Measurements from ENCODE around the gene CDC14B. TPM values are rescaled to one million over a fixed set of nuclear protein-coding genes. Genes with fewer than 3 reads are reported as not detected.
"Not testable (repeated sequence)": the region's sequence is repeated elsewhere in the genome, so short reads cannot be mapped to it uniquely, and the experiment has no call there.

Gene CDC14B
- total RNA-seq, 2 experiments from 2014 or later: 0.62 to 0.89 TPM

DNA sequence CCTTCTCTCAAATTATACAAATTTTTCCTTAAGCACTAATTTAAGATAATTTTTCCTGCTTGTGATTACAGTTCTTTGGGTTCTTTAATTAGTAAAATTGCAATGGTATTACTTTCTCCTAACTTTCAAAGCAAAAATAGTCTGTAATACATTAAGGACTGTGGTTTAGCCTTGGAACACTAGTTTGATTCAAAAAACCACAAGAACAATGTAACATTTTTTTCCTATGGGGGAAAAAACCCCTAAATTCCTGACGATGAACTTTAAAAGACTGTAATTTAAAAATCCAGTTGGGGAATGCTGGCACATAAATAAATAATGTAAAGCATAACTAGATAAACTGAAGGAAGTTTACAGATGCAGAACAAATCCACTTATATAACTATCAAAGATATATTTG, 65.3 kb downstream of the CDC14B start:
- H3K27ac Mint-ChIP-seq: no peak overlapping the region
- no peak overlapping the region for H3K4me3 Mint-ChIP-seq
- DNase-seq: no peak
- H3K4me1 Mint-ChIP-seq (ENCODE audit: low read depth): peaks cover 36% of the 10 kb centered on the region
- H3K36me3 Mint-ChIP-seq (ENCODE audit: low read depth): no peaks in the 10 kb centered on the region
- H3K27me3 Mint-ChIP-seq (ENCODE audit: low read depth): no peaks in the 10 kb centered on the region
- intact Hi-C loops (cut with micrococcal nuclease): loop anchor here (1.0 kb wide), 1 partner anchor 75 kb away; no protein-coding TSS in a partner anchor
- CTCF ChIA-PET: no interaction called here
- no peaks in the 10 kb centered on the region for H3K9me3 Mint-ChIP-seq

DNA sequence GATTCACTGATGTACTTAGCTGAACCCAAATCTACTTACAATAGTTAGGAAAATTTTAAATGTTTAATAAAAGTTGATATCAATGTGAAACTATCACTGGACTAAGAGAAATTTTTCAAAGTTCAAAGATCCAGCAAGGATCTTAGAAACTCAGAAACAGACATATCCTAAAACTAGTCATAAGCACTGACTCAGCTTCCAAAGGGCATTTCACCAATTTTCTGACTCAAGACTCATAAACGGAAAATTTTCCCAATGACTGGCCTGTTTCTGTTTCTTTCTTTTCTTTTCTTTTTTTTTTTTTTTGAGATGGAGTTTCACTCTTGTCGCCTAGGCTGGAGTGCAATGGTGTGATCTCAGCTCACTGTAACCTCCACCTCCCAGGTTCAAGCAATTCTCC, 66.6 kb downstream of the CDC14B start:
- no peak for DNase-seq
- H3K27me3 Mint-ChIP-seq (ENCODE audit: low read depth): no peaks in the 10 kb centered on the region
- no peak overlapping the region for H3K4me3 Mint-ChIP-seq
- intact Hi-C loops (cut with micrococcal nuclease): loop anchor here (1.0 kb wide), 1 partner anchor 13 kb away; no protein-coding TSS in a partner anchor
- H3K9me3 Mint-ChIP-seq: no peaks in the 10 kb centered on the region
- H3K27ac Mint-ChIP-seq: no peak overlapping the region
- CTCF ChIA-PET: interaction anchor here (0.6 to 0.7 kb wide), 2 partner anchors 112 to 686 kb away, joined by 3 read pairs; no protein-coding TSS in a partner anchor
- H3K4me1 Mint-ChIP-seq (ENCODE audit: low read depth): peaks cover 36% of the 10 kb centered on the region
- no peaks in the 10 kb centered on the region for H3K36me3 Mint-ChIP-seq (ENCODE audit: low read depth)

DNA sequence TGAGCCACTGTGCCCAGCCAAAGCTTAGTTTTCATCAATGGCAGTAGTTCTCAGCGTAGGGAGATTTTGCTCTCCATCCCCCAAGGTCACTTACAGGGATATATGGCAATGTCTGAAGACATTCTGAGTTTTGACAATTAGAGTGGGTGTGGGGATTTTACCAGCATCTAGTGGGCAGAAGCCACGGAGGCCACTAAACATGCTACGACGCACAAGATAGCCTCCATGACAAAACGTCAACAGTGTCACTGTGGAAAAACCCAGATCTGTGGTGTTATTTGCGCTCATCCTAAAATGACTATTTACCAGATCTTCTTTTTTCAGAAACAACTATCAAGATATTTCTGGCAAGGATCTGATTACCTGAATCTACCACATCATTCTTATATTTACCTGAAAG, 68.2 kb downstream of the CDC14B start:
- no peaks in the 10 kb centered on the region for H3K27me3 Mint-ChIP-seq (ENCODE audit: low read depth)
- CTCF ChIA-PET: interaction anchor here (0.6 kb wide), 1 partner anchor 16 kb away, joined by 3 read pairs; no protein-coding TSS in a partner anchor
- H3K27ac Mint-ChIP-seq: no peak overlapping the region
- peaks cover 36% of the 10 kb centered on the region for H3K4me1 Mint-ChIP-seq (ENCODE audit: low read depth)
- intact Hi-C loops (cut with micrococcal nuclease): no loop called here
- DNase-seq: no peak
- no peak overlapping the region for H3K4me3 Mint-ChIP-seq
- no peaks in the 10 kb centered on the region for H3K9me3 Mint-ChIP-seq
- H3K36me3 Mint-ChIP-seq (ENCODE audit: low read depth): no peaks in the 10 kb centered on the region

DNA sequence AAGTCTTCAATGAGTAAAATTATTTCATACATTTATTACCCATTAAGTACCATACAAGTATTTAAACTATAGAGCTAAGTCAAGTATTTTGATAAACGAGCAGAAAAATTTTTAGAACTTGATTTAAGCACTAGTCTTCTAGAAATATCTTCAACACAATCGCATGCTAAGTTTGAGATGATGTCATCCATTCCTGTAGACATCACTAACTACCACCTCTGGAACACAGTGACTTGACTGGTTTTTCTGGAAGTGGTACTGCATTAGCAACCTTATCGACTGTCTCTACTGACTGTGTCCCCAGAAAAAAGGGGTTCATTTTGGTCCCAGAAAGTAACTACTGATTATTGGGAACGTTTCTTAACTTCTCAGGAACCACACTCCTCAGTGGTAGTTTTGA, 69.0 kb downstream of the CDC14B start:
- Mint-ChIP-seq H3K9me3 (no peaks in the 10 kb centered on the region), H3K4me3 (no peak overlapping the region), H3K36me3 (ENCODE audit: low read depth) (peaks cover 1% of the 10 kb centered on the region), H3K4me1 (ENCODE audit: low read depth) (peaks cover 30% of the 10 kb centered on the region), H3K27ac (no peak overlapping the region), H3K27me3 (ENCODE audit: low read depth) (no peaks in the 10 kb centered on the region)
- no peak for DNase-seq
- CTCF ChIA-PET: interaction anchor here (0.6 kb wide), 1 partner anchor 15 kb away, joined by 3 read pairs; no protein-coding TSS in a partner anchor
- intact Hi-C loops (cut with micrococcal nuclease): no loop called here

DNA sequence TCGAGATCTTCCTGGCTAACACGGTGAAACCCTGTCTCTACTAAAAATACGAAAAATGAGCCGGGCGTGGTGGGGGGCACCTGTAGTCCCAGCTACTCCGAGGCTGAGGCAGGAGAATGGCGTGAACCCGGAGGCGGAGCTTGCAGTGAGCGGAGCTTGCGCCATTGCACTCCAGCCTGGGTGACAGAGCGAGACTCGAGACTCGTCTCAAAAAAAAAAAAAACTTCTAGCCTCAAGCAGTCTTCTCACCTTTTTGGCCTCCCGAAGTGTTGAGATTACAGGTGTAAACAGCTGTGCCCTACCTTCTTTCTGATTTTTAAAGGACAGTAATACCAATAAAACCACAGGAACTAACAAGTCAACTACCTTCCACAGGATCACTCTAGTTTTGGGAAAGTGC, 76.5 kb downstream of the CDC14B start:
- H3K27me3 Mint-ChIP-seq (ENCODE audit: low read depth); DNase-seq; intact Hi-C loops (cut with micrococcal nuclease); H3K27ac Mint-ChIP-seq; H3K4me3 Mint-ChIP-seq; H3K36me3 Mint-ChIP-seq (ENCODE audit: low read depth); H3K4me1 Mint-ChIP-seq (ENCODE audit: low read depth); H3K9me3 Mint-ChIP-seq: not testable (repeated sequence)
- CTCF ChIA-PET: interaction anchor here (0.7 kb wide), 1 partner anchor 69 kb away, joined by 4 read pairs; no protein-coding TSS in a partner anchor

DNA sequence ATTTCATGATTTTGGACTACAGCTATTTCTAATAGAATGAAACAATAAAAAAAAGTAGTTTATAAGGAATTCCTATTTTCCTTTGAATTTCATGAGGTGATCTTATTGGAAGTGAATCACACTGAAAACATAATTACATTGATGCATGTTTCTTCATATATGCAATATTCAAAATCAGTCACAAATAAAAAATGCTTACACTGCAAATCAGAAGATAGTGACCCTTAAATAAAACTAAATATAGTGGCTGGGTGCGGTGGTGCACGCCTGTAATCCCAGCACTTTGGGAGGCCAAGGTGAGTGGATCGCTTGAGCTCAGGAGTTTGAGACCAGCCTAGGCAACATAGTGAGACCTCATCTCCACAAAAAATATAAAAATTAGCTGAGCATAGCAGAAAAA, 79.5 kb downstream of the CDC14B start:
- CTCF ChIA-PET: no interaction called here
- no peaks in the 10 kb centered on the region for H3K27me3 Mint-ChIP-seq (ENCODE audit: low read depth)
- H3K4me1 Mint-ChIP-seq (ENCODE audit: low read depth): no peaks in the 10 kb centered on the region
- no peak overlapping the region for H3K4me3 Mint-ChIP-seq
- H3K27ac Mint-ChIP-seq: no peak overlapping the region
- DNase-seq: no peak
- H3K36me3 Mint-ChIP-seq (ENCODE audit: low read depth): peaks cover 4% of the 10 kb centered on the region
- H3K9me3 Mint-ChIP-seq: no peaks in the 10 kb centered on the region
- intact Hi-C loops (cut with micrococcal nuclease): no loop called here

DNA sequence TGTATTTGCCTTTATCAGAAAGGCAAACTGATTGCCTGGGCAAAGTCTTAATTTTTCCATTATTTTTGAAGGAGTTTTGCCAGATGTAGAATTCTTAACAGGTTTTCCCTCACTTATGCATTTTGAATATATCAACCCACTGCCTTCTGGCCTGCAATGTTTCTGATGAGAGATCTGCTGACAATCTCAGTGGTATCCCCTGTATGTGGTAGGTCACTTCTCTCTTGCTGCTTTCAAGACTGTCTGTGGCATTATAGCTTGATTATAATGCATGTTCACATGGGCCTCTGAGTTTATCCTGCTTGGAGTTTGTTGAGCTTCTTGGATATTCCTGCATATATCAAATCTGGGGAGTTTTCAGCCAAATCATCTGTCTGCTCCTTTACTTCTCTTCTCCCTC, 87.5 kb downstream of the CDC14B start:
- no peaks in the 10 kb centered on the region for H3K4me1 Mint-ChIP-seq (ENCODE audit: low read depth)
- no peaks in the 10 kb centered on the region for H3K27me3 Mint-ChIP-seq (ENCODE audit: low read depth)
- intact Hi-C loops (cut with micrococcal nuclease): no loop called here
- peaks cover 1% of the 10 kb centered on the region for H3K36me3 Mint-ChIP-seq (ENCODE audit: low read depth)
- H3K9me3 Mint-ChIP-seq: no peaks in the 10 kb centered on the region
- CTCF ChIA-PET: no interaction called here
- DNase-seq: no peak
- H3K4me3 Mint-ChIP-seq: no peak overlapping the region
- no peak overlapping the region for H3K27ac Mint-ChIP-seq

DNA sequence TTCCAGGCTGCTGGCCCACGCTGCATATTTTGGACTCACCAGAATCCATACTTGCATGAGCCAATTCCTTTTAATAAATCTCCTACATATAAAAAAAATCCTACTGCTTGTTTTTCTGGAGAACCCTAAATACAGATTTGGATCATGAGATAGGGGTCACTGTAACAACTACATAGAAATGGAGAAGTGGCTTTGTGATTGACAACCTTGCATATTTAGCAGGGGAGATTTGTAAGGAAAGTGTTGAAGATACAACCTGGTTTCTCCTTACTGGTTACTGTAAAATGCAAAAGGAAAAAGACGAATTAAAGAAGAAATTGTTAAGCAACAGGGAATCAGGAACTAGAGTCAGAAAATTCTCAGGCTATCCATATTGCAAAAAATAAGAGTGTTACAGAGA, 94.9 kb downstream of the CDC14B start:
- CTCF ChIA-PET: no interaction called here
- H3K27me3 Mint-ChIP-seq (ENCODE audit: low read depth): no peaks in the 10 kb centered on the region
- intact Hi-C loops (cut with micrococcal nuclease): no loop called here
- H3K4me3 Mint-ChIP-seq: no peak overlapping the region
- H3K4me1 Mint-ChIP-seq (ENCODE audit: low read depth): peaks cover 20% of the 10 kb centered on the region
- no peak overlapping the region for H3K27ac Mint-ChIP-seq
- no peaks in the 10 kb centered on the region for H3K9me3 Mint-ChIP-seq
- H3K36me3 Mint-ChIP-seq (ENCODE audit: low read depth): no peaks in the 10 kb centered on the region
- DNase-seq: no peak

DNA sequence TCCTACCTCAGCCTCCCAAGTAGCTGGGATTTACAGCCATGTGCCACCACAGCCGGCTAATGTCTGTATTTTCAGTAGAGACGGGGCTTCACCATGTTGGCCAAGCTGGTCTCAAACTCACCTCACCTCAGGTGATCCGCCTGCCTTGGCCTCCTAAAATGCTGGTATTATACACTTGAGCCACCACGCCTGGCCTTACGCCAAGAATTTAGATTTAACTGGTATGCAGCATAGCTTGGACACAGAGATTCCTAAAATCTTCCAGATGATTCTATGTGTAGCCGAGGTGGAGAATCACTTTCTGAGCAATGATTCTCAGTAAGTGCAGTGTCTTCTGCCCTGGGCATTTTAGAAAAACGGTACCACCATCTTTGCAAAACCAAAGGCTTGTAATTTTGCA, 95.6 kb downstream of the CDC14B start:
- DNase-seq: no peak
- Mint-ChIP-seq H3K4me3 (no peak overlapping the region), H3K27me3 (ENCODE audit: low read depth) (no peaks in the 10 kb centered on the region), H3K36me3 (ENCODE audit: low read depth) (no peaks in the 10 kb centered on the region), H3K4me1 (ENCODE audit: low read depth) (peaks cover 20% of the 10 kb centered on the region), H3K9me3 (no peaks in the 10 kb centered on the region), H3K27ac (no peak overlapping the region)
- intact Hi-C loops (cut with micrococcal nuclease): no loop called here
- CTCF ChIA-PET: interaction anchor here (0.6 kb wide), 1 partner anchor 22 kb away, joined by 5 read pairs; no protein-coding TSS in a partner anchor

DNA sequence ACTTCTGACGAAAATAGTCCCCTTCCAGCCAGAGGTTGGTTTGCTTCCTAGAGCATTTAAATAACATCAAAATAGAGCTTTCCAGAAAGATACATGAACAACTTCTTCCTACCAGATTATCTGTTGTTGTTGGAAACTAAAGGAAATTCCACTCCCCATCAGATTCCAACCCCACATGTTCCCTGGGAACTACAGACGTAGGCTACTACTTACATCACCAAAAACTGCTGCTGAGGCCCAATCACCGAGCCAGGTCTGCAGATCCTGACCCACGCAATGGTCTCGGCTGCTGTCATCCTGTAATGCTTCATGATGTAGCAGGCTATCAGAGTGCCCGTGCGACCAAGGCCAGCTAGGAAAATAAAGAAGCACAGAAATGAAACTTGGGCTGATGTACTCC, 96.3 kb downstream of the CDC14B start:
- Mint-ChIP-seq H3K9me3 (no peaks in the 10 kb centered on the region), H3K4me3 (no peak overlapping the region), H3K36me3 (ENCODE audit: low read depth) (no peaks in the 10 kb centered on the region), H3K27ac (no peak overlapping the region), H3K27me3 (ENCODE audit: low read depth) (no peaks in the 10 kb centered on the region), H3K4me1 (ENCODE audit: low read depth) (peaks cover 20% of the 10 kb centered on the region)
- intact Hi-C loops (cut with micrococcal nuclease): no loop called here
- no peak for DNase-seq
- CTCF ChIA-PET: interaction anchor here (0.6 kb wide), 1 partner anchor 68 kb away, joined by 6 read pairs; no protein-coding TSS in a partner anchor

DNA sequence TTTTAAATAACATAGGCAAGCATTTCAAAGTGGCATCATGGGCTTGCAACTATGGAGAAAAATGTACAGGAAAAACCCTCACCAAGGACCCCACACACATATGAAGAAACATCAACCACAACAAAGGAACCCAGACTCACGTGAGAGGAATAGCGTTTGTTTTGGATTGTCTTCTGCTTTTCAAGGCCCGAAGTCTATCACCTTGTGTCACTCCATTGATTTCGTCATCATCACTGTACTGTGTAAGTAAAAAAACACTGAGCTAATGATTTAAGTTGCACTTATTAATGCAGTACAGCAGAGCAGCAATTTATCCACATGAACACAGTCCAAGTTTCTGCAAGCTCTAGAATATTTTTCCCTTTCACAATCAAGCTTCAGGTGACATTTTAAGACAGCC, 97.3 kb downstream of the CDC14B start:
- Mint-ChIP-seq H3K27me3 (ENCODE audit: low read depth) (no peaks in the 10 kb centered on the region), H3K9me3 (no peaks in the 10 kb centered on the region), H3K27ac (no peak overlapping the region), H3K4me3 (no peak overlapping the region), H3K4me1 (ENCODE audit: low read depth) (peaks cover 20% of the 10 kb centered on the region), H3K36me3 (ENCODE audit: low read depth) (no peaks in the 10 kb centered on the region)
- peak; percentile 13 for DNase-seq
- CTCF ChIA-PET: no interaction called here
- intact Hi-C loops (cut with micrococcal nuclease): no loop called here

DNA sequence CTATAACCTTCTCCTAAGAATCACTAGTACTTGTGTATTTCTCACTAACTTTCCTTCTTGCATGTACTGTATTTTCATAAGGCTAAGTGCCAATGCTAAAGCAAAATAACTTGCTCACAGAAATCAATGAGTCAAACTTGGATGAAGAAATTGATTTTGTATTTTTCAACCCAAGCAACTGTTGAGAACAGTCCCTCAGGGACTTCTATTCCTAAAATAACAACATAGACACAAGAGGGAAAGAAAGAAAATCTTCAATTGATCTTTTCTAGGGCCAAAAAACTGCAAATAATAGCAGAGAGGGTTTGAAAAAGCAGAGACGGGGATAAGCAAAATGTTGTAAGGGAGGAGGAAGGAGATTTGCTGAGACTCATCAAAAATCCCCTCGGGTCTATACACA, 99.9 kb downstream of the CDC14B start:
- Mint-ChIP-seq H3K4me1 (ENCODE audit: low read depth) (peaks cover 20% of the 10 kb centered on the region), H3K27me3 (ENCODE audit: low read depth) (no peaks in the 10 kb centered on the region), H3K27ac (no peak overlapping the region), H3K36me3 (ENCODE audit: low read depth) (no peaks in the 10 kb centered on the region), H3K9me3 (no peaks in the 10 kb centered on the region), H3K4me3 (no peak overlapping the region)
- CTCF ChIA-PET: no interaction called here
- DNase-seq: no peak
- intact Hi-C loops (cut with micrococcal nuclease): no loop called here

DNA sequence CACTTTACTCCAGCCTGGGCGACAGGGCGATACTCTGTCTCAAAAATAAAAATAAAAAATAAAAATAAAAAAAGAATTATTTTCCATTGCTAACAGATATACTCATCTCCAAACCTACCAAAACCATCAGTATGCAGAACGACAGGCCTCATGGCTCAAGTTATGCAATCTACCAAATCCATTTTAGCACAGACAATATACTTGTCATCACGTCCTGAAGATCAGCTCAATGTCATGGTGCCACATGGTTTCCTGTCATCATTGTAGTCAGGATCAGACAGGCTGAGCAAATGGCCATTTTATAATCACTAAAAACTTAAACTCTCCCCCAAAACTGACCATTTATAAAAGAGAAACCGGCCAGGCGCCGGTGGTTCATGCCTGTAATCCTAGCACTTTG, 100.5 kb downstream of the CDC14B start:
- CTCF ChIA-PET: no interaction called here
- H3K27me3 Mint-ChIP-seq (ENCODE audit: low read depth): no peaks in the 10 kb centered on the region
- H3K4me3 Mint-ChIP-seq: no peak overlapping the region
- intact Hi-C loops (cut with micrococcal nuclease): no loop called here
- H3K9me3 Mint-ChIP-seq: no peaks in the 10 kb centered on the region
- no peak for DNase-seq
- no peak overlapping the region for H3K27ac Mint-ChIP-seq
- H3K36me3 Mint-ChIP-seq (ENCODE audit: low read depth): no peaks in the 10 kb centered on the region
- H3K4me1 Mint-ChIP-seq (ENCODE audit: low read depth): peaks cover 20% of the 10 kb centered on the region

Measured in activated naive CD4-positive, alpha-beta T cell treated with anti-CD3 and anti-CD28 coated beads for 36 hours (primary cell).